ENCODE results near the gene SLC49A3.

Gene SLC49A3

GRCh38 chr4:661231-661630 lies 27.7 kb downstream of the SLC49A3 start:
- Histone ChIP-seq H3K4me3 (ENCODE audit: insufficient read depth, low read length, poor library complexity, severe bottlenecking) (no peak overlapping the region), H3K4me2 (ENCODE audit: low read depth, low read length, poor library complexity, severe bottlenecking) (no peak overlapping the region), H4K20me1 (ENCODE audit: low read depth, low read length) (no peaks in the 10 kb centered on the region), H3K79me2 (ENCODE audit: insufficient read depth, low read length) (no peaks in the 10 kb centered on the region), H3K9me3 (ENCODE audit: insufficient read depth, low read length) (no peaks in the 10 kb centered on the region), H3K9ac (ENCODE audit: low read length) (no peak overlapping the region), H3F3A (ENCODE audit: insufficient read depth) (no peaks in the 10 kb centered on the region), H3K27me3 (ENCODE audit: low read length) (no peaks in the 10 kb centered on the region), H2AFZ (ENCODE audit: low read depth, low read length, severe bottlenecking) (no peak overlapping the region), H3K27ac (ENCODE audit: low read depth, low read length) (no peak overlapping the region), H3K9me2 (replicated peaks; ENCODE audit: insufficient read depth, low read length) (no peaks in the 10 kb centered on the region), H3K36me3 (ENCODE audit: low read length) (no peaks in the 10 kb centered on the region)
- TF ChIP-seq, protein P1, sequence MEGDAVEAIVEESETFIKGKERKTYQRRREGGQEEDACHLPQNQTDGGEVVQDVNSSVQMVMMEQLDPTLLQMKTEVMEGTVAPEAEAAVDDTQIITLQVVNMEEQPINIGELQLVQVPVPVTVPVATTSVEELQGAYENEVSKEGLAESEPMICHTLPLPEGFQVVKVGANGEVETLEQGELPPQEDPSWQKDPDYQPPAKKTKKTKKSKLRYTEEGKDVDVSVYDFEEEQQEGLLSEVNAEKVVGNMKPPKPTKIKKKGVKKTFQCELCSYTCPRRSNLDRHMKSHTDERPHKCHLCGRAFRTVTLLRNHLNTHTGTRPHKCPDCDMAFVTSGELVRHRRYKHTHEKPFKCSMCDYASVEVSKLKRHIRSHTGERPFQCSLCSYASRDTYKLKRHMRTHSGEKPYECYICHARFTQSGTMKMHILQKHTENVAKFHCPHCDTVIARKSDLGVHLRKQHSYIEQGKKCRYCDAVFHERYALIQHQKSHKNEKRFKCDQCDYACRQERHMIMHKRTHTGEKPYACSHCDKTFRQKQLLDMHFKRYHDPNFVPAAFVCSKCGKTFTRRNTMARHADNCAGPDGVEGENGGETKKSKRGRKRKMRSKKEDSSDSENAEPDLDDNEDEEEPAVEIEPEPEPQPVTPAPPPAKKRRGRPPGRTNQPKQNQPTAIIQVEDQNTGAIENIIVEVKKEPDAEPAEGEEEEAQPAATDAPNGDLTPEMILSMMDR (IDR thresholded peaks at IDR 0.05; ENCODE audit: insufficient read depth, low read length, poor library complexity, severe bottlenecking), result no peak
- no peak for TF ChIP-seq EZH2phosphoT487 (conservative IDR thresholded peaks at IDR 0.05; ENCODE audit: low read length)

DNA sequence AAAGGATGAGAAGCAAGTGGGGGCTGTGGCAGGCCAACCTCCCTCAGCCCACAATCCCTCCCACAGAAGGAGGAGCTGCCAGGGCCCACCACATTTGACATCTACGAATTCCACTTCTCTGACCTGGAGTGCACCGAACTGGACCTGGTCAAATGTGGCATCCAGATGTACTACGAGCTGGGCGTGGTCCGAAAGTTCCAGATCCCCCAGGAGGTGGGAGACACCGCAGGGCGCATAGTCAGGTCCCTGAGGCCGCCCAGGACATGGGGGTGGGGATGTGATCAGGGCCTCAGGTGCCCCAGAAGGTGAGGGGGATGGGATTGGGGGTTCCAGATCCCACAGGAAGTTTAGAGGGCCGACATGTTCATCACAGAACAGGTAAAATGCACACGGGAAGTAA lies 28.6 kb downstream of the SLC49A3 start:
- Histone ChIP-seq H3K9me2 (replicated peaks; ENCODE audit: insufficient read depth, low read length) (no peaks in the 10 kb centered on the region), H3F3A (ENCODE audit: insufficient read depth) (no peaks in the 10 kb centered on the region), H4K20me1 (ENCODE audit: low read depth, low read length) (no peaks in the 10 kb centered on the region), H3K9me3 (ENCODE audit: insufficient read depth, low read length) (no peaks in the 10 kb centered on the region), H3K27me3 (ENCODE audit: low read length) (no peaks in the 10 kb centered on the region), H2AFZ (ENCODE audit: low read depth, low read length, severe bottlenecking) (no peak overlapping the region), H3K4me2 (ENCODE audit: low read depth, low read length, poor library complexity, severe bottlenecking) (no peak overlapping the region), H3K4me3 (ENCODE audit: insufficient read depth, low read length, poor library complexity, severe bottlenecking) (no peak overlapping the region), H3K79me2 (ENCODE audit: insufficient read depth, low read length) (no peaks in the 10 kb centered on the region), H3K36me3 (ENCODE audit: low read length) (no peaks in the 10 kb centered on the region), H3K9ac (ENCODE audit: low read length) (no peak overlapping the region), H3K27ac (ENCODE audit: low read depth, low read length) (no peak overlapping the region)
- TF ChIP-seq, protein P1 (IDR thresholded peaks at IDR 0.05; ENCODE audit: insufficient read depth, low read length, poor library complexity, severe bottlenecking), result no peak
- no peak for TF ChIP-seq EZH2phosphoT487 (conservative IDR thresholded peaks at IDR 0.05; ENCODE audit: low read length)

- H3F3A ChIP-seq (ENCODE audit: insufficient read depth), result no peaks in the 10 kb centered on the region
- H3K9me2 ChIP-seq (replicated peaks; ENCODE audit: insufficient read depth, low read length), result no peaks in the 10 kb centered on the region
- H2AFZ ChIP-seq (ENCODE audit: low read depth, low read length, severe bottlenecking), result no peak overlapping the region
- no peak overlapping the region for H3K27ac ChIP-seq (ENCODE audit: low read depth, low read length)
- H4K20me1 ChIP-seq (ENCODE audit: low read depth, low read length), result no peaks in the 10 kb centered on the region
- no peak overlapping the region for H3K4me2 ChIP-seq (ENCODE audit: low read depth, low read length, poor library complexity, severe bottlenecking)
- TF ChIP-seq, protein P1 (IDR thresholded peaks at IDR 0.05; ENCODE audit: insufficient read depth, low read length, poor library complexity, severe bottlenecking), result no peak
- no peak for TF ChIP-seq EZH2phosphoT487 (conservative IDR thresholded peaks at IDR 0.05; ENCODE audit: low read length)
- H3K4me3 ChIP-seq (ENCODE audit: insufficient read depth, low read length, poor library complexity, severe bottlenecking), result no peak overlapping the region
- H3K9ac ChIP-seq (ENCODE audit: low read length), result no peak overlapping the region
- no peaks in the 10 kb centered on the region for H3K79me2 ChIP-seq (ENCODE audit: insufficient read depth, low read length)
- no peaks in the 10 kb centered on the region for H3K27me3 ChIP-seq (ENCODE audit: low read length)
- H3K36me3 ChIP-seq (ENCODE audit: low read length), result no peaks in the 10 kb centered on the region
- no peaks in the 10 kb centered on the region for H3K9me3 ChIP-seq (ENCODE audit: insufficient read depth, low read length)
These were observed 29.1 kb downstream of the SLC49A3 start for GRCh38 chr4:659851-660250.
